OCI-LY7 (cell line): Measurements from ENCODE around the gene ACBD6. TPM values are rescaled to one million over a fixed set of nuclear protein-coding genes. Genes with fewer than 3 reads are reported as not detected.

ENCODE experiments used
- BruUV-seq: library from RNA; stranded (reverse); fragments of 400-500 nt; replicated peaks from 2 replicates; lab custom pipeline; 2021; lab: Mats Ljungman, UMichigan
- CTCF ChIA-PET: fragments of 300-600 bp; sonication (Branson Sonifier 250); formaldehyde crosslinking; loops from one replicate; lab custom pipeline; 2022; ENCODE audit warnings: antibody characterized with exemption; ENCODE audit not compliant: unreplicated experiment; lab: Charles Lee
- POLR2A ChIA-PET: fragments of 300-600 bp; sonication (Branson Sonifier 250); formaldehyde crosslinking; loops from one replicate; lab custom pipeline; 2022; ENCODE audit warnings: antibody characterized with exemption; lab: Charles Lee
- DNase-seq: peaks from one replicate; pipeline ENCODE4 v3.0.0-alpha.2; 2015; ENCODE audit warnings: low spot score
- H2AFZ ChIP-seq: fragments of 200-600 bp; sonication (generic), shearing (Covaris generic); 2 replicates; pipeline ENCODE4 v1.6.1; 2014; ENCODE audit warnings: mild to moderate bottlenecking, antibody characterized with exemption, low read length, moderate library complexity
- H3K27ac ChIP-seq: fragments of 200-600 bp; sonication (generic); 2 replicates; pipeline ENCODE4 v1.5.1; 2014; ENCODE audit warnings: mixed run types, low read depth, mild to moderate bottlenecking, moderate library complexity, low read length, inconsistent platforms; ENCODE audit not compliant: poor library complexity, severe bottlenecking
- H3K36me3 ChIP-seq: fragments of 200-600 bp; sonication (generic); 2 replicates; pipeline ENCODE4 v1.6.1; 2014; ENCODE audit warnings: mild to moderate bottlenecking, antibody characterized with exemption, low read length, moderate library complexity, mixed read lengths; ENCODE audit not compliant: insufficient read depth
- H3K4me1 ChIP-seq: fragments of 200-600 bp; sonication (generic); 2 replicates; pipeline ENCODE4 v1.5.1; 2014; ENCODE audit warnings: mild to moderate bottlenecking, low read length; ENCODE audit not compliant: insufficient read depth, poor library complexity, severe bottlenecking
- H3K4me2 ChIP-seq: fragments of 200-600 bp; sonication (generic); 2 replicates; pipeline ENCODE4 v1.6.1; 2014; ENCODE audit warnings: mild to moderate bottlenecking, low read length
- H3K4me3 ChIP-seq: fragments of 200-600 bp; sonication (generic); 2 replicates; pipeline ENCODE4 v1.5.1; 2014; ENCODE audit warnings: mild to moderate bottlenecking, low read depth, low read length; ENCODE audit not compliant: poor library complexity, severe bottlenecking
- H3K79me2 ChIP-seq: fragments of 200-600 bp; sonication (generic); 2 replicates; pipeline ENCODE4 v1.6.1; 2016; ENCODE audit warnings: low read depth, mild to moderate bottlenecking, low read length, moderate library complexity, mixed read lengths; ENCODE audit not compliant: insufficient read depth
- H3K9me2 ChIP-seq: fragments of 200-600 bp; sonication (generic); 2 replicates; pipeline ENCODE4 v1.6.1; 2016; ENCODE audit warnings: mild to moderate bottlenecking, low read length, mixed read lengths; ENCODE audit not compliant: insufficient read depth
- H3K9me3 ChIP-seq: fragments of 200-600 bp; sonication (generic); 2 replicates; pipeline ENCODE4 v1.6.1; 2014; ENCODE audit warnings: mild to moderate bottlenecking, mixed run types, low read length, mixed read lengths
- H4K20me1 ChIP-seq: fragments of 200-600 bp; sonication (generic); 2 replicates; pipeline ENCODE4 v1.6.1; 2014; ENCODE audit warnings: mild to moderate bottlenecking, antibody characterized with exemption, low read length, moderate library complexity, mixed read lengths; ENCODE audit not compliant: insufficient read depth
- CTCF ChIP-seq: fragments of 200-600 bp; sonication (generic); conservative IDR thresholded peaks from 2 replicates; pipeline ENCODE4 v1.5.1; 2014; ENCODE audit warnings: mild to moderate bottlenecking, antibody characterized with exemption, low read length, moderate library complexity, mixed read lengths
- EZH2phosphoT487 ChIP-seq: fragments of 200-600 bp; sonication (generic); IDR thresholded peaks from 2 replicates; pipeline ENCODE4 v1.6.1; 2018; ENCODE audit warnings: low read depth, borderline replicate concordance, mild to moderate bottlenecking, mixed run types, antibody characterized with exemption, low read length, moderate library complexity, mixed read lengths
- intact Hi-C: fragments of 100-400 bp; cut with micrococcal nuclease; formaldehyde crosslinking; loops from one replicate; pipeline ENCODE4 v1.10.0; 2022; ENCODE audit not compliant: unreplicated experiment
- total RNA-seq, 2 experiments: library from RNA; depleted of rRNA in 1 of 2; stranded (reverse); fragments of >200 nt in 1 of 2; shearing (Covaris generic) in 1 of 2; gene quantifications; 2 replicates each; pipeline ENCODE4 v1.2.3, GENCODE V29; 2014 to 2022

The ACBD6 gene
- total RNA-seq, 2 experiments from 2014 or later, result 61.2 to 78.4 TPM

- ChIA-PET CTCF (no interaction called here), POLR2A (no interaction called here)
- TF ChIP-seq CTCF (no peak), EZH2phosphoT487 (no peak)
- no peak overlapping the region for H2AFZ ChIP-seq
- no peaks in the 10 kb centered on the region for H3K36me3 ChIP-seq
- DNase-seq, result no peak
- no peaks in the 10 kb centered on the region for H4K20me1 ChIP-seq
- H3K4me1 ChIP-seq, result no peaks in the 10 kb centered on the region
- H3K4me2 ChIP-seq, result no peak overlapping the region
- no peak overlapping the region for H3K4me3 ChIP-seq
- H3K9me3 ChIP-seq, result no peaks in the 10 kb centered on the region
- H3K79me2 ChIP-seq, result no peaks in the 10 kb centered on the region
- H3K27ac ChIP-seq, result no peak overlapping the region
- no peaks in the 10 kb centered on the region for H3K9me2 ChIP-seq
- intact Hi-C loops, result no loop called here
- no TSS peak for BruUV-seq
Measured at GRCh38 chr1:180249725-180250498, 252.5 kb downstream of the ACBD6 start.

GRCh38 chr1:180248731-180249681 is 253.4 kb downstream of the ACBD6 start:
- Histone ChIP-seq H3K4me3 (no peak overlapping the region), H3K79me2 (no peaks in the 10 kb centered on the region), H3K27ac (no peak overlapping the region), H3K36me3 (no peaks in the 10 kb centered on the region), H3K9me2 (no peaks in the 10 kb centered on the region), H2AFZ (no peak overlapping the region), H4K20me1 (no peaks in the 10 kb centered on the region), H3K4me2 (no peak overlapping the region), H3K9me3 (no peaks in the 10 kb centered on the region), H3K4me1 (no peaks in the 10 kb centered on the region)
- TF ChIP-seq CTCF (peak; percentile 68), EZH2phosphoT487 (no peak)
- intact Hi-C loops, result no loop called here
- BruUV-seq, result no TSS peak
- POLR2A ChIA-PET, result interaction anchor here (0.6 kb wide), 1 partner anchor 232 kb away, joined by 3 read pairs; no protein-coding TSS in a partner anchor
- peak; percentile 26 for DNase-seq
- CTCF ChIA-PET, result no interaction called here
